PC-3 (cell line): Measurements from ENCODE around the gene AKAIN1.

Source experiments
- EZH2 ChIP-seq: fragments of 300-600 bp; sonication (generic); IDR thresholded peaks from one replicate; pipeline ENCODE4 v1.6.1; 2017; ENCODE audit warnings: antibody characterized with exemption, mild to moderate bottlenecking, low read length; ENCODE audit not compliant: unreplicated experiment
- EZH2phosphoT487 ChIP-seq: fragments of 300-600 bp; sonication (generic); IDR thresholded peaks from 2 replicates; pipeline ENCODE4 v1.6.1; 2018; ENCODE audit warnings: mild to moderate bottlenecking, antibody characterized with exemption, low read length, borderline replicate concordance
- TF ChIP-seq, protein P1 (sequence below): fragments of 300-600 bp; sonication (generic); conservative IDR thresholded peaks from 2 replicates; pipeline ENCODE4 v1.5.1; 2017; ENCODE audit warnings: antibody characterized with exemption, low read depth, mild to moderate bottlenecking, low read length

- TF ChIP-seq, protein P1, sequence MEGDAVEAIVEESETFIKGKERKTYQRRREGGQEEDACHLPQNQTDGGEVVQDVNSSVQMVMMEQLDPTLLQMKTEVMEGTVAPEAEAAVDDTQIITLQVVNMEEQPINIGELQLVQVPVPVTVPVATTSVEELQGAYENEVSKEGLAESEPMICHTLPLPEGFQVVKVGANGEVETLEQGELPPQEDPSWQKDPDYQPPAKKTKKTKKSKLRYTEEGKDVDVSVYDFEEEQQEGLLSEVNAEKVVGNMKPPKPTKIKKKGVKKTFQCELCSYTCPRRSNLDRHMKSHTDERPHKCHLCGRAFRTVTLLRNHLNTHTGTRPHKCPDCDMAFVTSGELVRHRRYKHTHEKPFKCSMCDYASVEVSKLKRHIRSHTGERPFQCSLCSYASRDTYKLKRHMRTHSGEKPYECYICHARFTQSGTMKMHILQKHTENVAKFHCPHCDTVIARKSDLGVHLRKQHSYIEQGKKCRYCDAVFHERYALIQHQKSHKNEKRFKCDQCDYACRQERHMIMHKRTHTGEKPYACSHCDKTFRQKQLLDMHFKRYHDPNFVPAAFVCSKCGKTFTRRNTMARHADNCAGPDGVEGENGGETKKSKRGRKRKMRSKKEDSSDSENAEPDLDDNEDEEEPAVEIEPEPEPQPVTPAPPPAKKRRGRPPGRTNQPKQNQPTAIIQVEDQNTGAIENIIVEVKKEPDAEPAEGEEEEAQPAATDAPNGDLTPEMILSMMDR, result no peak
- TF ChIP-seq EZH2 (no peak), EZH2phosphoT487 (no peak)
These were observed 32.2 kb downstream of the AKAIN1 start for GRCh38 chr18:5164903-5165302.
